Left lung (tissue), 10 donors: ENCODE results near the gene C1GALT1. TPM values are rescaled to one million over a fixed set of nuclear protein-coding genes. Genes with fewer than 3 reads are reported as not detected.
"Not testable (repeated sequence)": the region's sequence is repeated elsewhere in the genome, so short reads cannot be mapped to it uniquely, and the experiment has no call there.

ENCODE experiments used
- ATAC-seq: fragments of 200-7000 bp; cut with Tn5 transposase; one replicate; pipeline ENCODE4 v1.9.1; 2020; ENCODE audit warnings: moderate library complexity
- DNase-seq, 4 donors: peaks; one replicate each; pipeline ENCODE4 v3.0.0-alpha.2; 2013 to 2020
- H3K27ac ChIP-seq, 2 donors: fragments of 200-600 bp; sonication (generic) in 1 of 2; one replicate each; pipeline versions ENCODE4 v1.5.0 to v1.8.0; 2020 to 2021
- H3K27me3 ChIP-seq, 2 donors: fragments of 200-600 bp; sonication (generic) in 1 of 2; one replicate each; pipeline versions ENCODE4 v1.5.0 to v1.8.0; 2020 to 2021
- H3K36me3 ChIP-seq, 2 donors: fragments of 200-600 bp; sonication (generic) in 1 of 2; one replicate each; pipeline versions ENCODE4 v1.5.0 to v1.8.0; 2020 to 2021
- H3K4me1 ChIP-seq, 2 donors: fragments of 200-600 bp; one replicate each; pipeline ENCODE4 v1.8.0; 2021
- H3K4me3 ChIP-seq, 2 donors: fragments of 200-600 bp; sonication (generic) in 1 of 2; one replicate each; pipeline versions ENCODE4 v1.5.0 to v1.8.0; 2020 to 2021; ENCODE audit warnings: mild to moderate bottlenecking in 1 of 2
- H3K9me3 ChIP-seq, 2 donors: fragments of 200-600 bp; sonication (generic) in 1 of 2; one replicate each; pipeline versions ENCODE4 v1.5.0 to v1.8.0; 2020 to 2021
- CTCF ChIP-seq, 2 donors: fragments of 200-600 bp; sonication (generic) in 1 of 2; IDR thresholded peaks; one replicate each; pipeline versions ENCODE4 v1.5.0 to v1.8.0; 2021; ENCODE audit warnings: antibody characterized with exemption in 2 of 2
- intact Hi-C, 2 donors: fragments of 100-400 bp; cut with DNase I; formaldehyde crosslinking; loops; one replicate each; pipeline versions ENCODE4 v1.11.2 to v1.14.2; 2022
- polyA plus RNA-seq, 6 donors: library from polyadenylated mRNA; unstranded; fragments of 120-200 nt; gene quantifications; one replicate each; pipeline ENCODE4 v1.2.1, GENCODE V29; 2013; ENCODE audit not compliant: insufficient read length in 6 of 6
- total RNA-seq, 2 donors: library from RNA; stranded (reverse); fragmentation: NEBNext Ultra II Directional; extraction: Animal tissue kit (Norgen Biotek cat#: 25700); gene quantifications; one replicate each; pipeline ENCODE4 v1.2.1, GENCODE V29; 2021
- donor health status: DM: no; HTN: yes; CAD: no.
- donor health status: DM: no; HTN: no; CAD: no.

The C1GALT1 gene
- total and polyA plus RNA-seq, 8 donors, result 14.0 to 39.3 (median 24.7) TPM

- intact Hi-C loops, result no loop called here
- no peak for TF ChIP-seq CTCF (IDR thresholded peaks at IDR 0.05)
- H3K27me3 ChIP-seq, result no peaks in the 10 kb centered on the region
- H3K4me1 ChIP-seq, result peaks cover 0 to 7% of the 10 kb centered on the region in 2 donors
- peak overlapping the region in 1 of 2 donors; percentile 45 for H3K27ac ChIP-seq
- DNase-seq, result no peak
- peak; percentile 83 for ATAC-seq
- H3K36me3 ChIP-seq, result no peaks in the 10 kb centered on the region
- H3K4me3 ChIP-seq, result no peak overlapping the region
- H3K9me3 ChIP-seq, result no peaks in the 10 kb centered on the region
These were observed 45.6 kb upstream of the C1GALT1 start for GRCh38 chr7:7136466-7137381.

GRCh38 chr7:7138897-7139296 is 43.4 kb upstream of the C1GALT1 start:
- no peak overlapping the region for H3K27ac ChIP-seq
- no peak for TF ChIP-seq CTCF (IDR thresholded peaks at IDR 0.05)
- H3K9me3 ChIP-seq, result peaks cover 0 to 6% of the 10 kb centered on the region in 2 donors
- H3K4me3 ChIP-seq, result no peak overlapping the region
- DNase-seq (no peak), ATAC-seq (peak; percentile 79)
- H3K27me3 ChIP-seq, result no peaks in the 10 kb centered on the region
- peaks cover 0 to 7% of the 10 kb centered on the region in 2 donors for H3K4me1 ChIP-seq
- no peaks in the 10 kb centered on the region for H3K36me3 ChIP-seq
- intact Hi-C loops, result no loop called here

GRCh38 chr7:7143404-7143803 is 38.9 kb upstream of the C1GALT1 start:
- H3K27me3 ChIP-seq, H3K27ac ChIP-seq, H3K4me1 ChIP-seq, intact Hi-C loops, ATAC-seq, DNase-seq, H3K36me3 ChIP-seq, H3K4me3 ChIP-seq: not testable (repeated sequence)
- H3K9me3 ChIP-seq, result peaks cover 0 to 23% of the 10 kb centered on the region in 2 donors

- not testable (repeated sequence) for ATAC-seq
These were observed 37.2 kb upstream of the C1GALT1 start for GRCh38 chr7:7145151-7145550.

GRCh38 chr7:7146837-7147236 is 35.5 kb upstream of the C1GALT1 start:
- intact Hi-C loops, result no loop called here
- H3K27ac ChIP-seq, result no peak overlapping the region
- H3K36me3 ChIP-seq, result no peaks in the 10 kb centered on the region
- peaks cover 0 to 23% of the 10 kb centered on the region in 2 donors for H3K9me3 ChIP-seq
- H3K4me3 ChIP-seq, result no peak overlapping the region
- peaks cover 0 to 4% of the 10 kb centered on the region in 2 donors for H3K4me1 ChIP-seq
- ATAC-seq (no peak), DNase-seq (no peak)
- TF ChIP-seq CTCF (IDR thresholded peaks at IDR 0.05), result no peak
- H3K27me3 ChIP-seq, result no peaks in the 10 kb centered on the region

More at GRCh38 chr7:7145151-7145550, 37.2 kb upstream of the C1GALT1 start:
- H3K4me3 ChIP-seq, DNase-seq, H3K27ac ChIP-seq, intact Hi-C loops, H3K4me1 ChIP-seq, H3K36me3 ChIP-seq, H3K27me3 ChIP-seq: not testable (repeated sequence)
- H3K9me3 ChIP-seq, result peaks cover 0 to 23% of the 10 kb centered on the region in 2 donors

- Histone ChIP-seq H3K36me3 (no peaks in the 10 kb centered on the region), H3K27ac (peak overlapping the region; percentile 15 to 33), H3K9me3 (peaks cover 0 to 20% of the 10 kb centered on the region in 2 donors), H3K27me3 (no peaks in the 10 kb centered on the region), H3K4me1 (peaks cover 0 to 4% of the 10 kb centered on the region in 2 donors), H3K4me3 (no peak overlapping the region)
- intact Hi-C loops, result no loop called here
- no peak for TF ChIP-seq CTCF (IDR thresholded peaks at IDR 0.05)
- ATAC-seq (peak; percentile 98), DNase-seq (peak in 2 of 4 donors; percentile 9 to 66)
These were observed 33.4 kb upstream of the C1GALT1 start for GRCh38 chr7:7148798-7149481.
